Skin of body (tissue), 2 donors: ENCODE data around the gene KIF26B. TPM values are rescaled to one million over a fixed set of nuclear protein-coding genes. Genes with fewer than 3 reads are reported as not detected.
A peak's percentile ranks its signal among the peaks of the same experiment; 100 is the strongest.

Experiments
- DNase-seq: peaks from one replicate; lab custom pipeline; 2025; lab: John Stamatoyannopoulos, UW
- total RNA-seq: library from RNA; depleted of rRNA; stranded (reverse); fragments of >200 nt; gene quantifications from one replicate; pipeline ENCODE4 v1.2.3, GENCODE V29; 2014

Gene KIF26B
- total RNA-seq, 1 donor from 2014 or later = 5.8 TPM

- peak; percentile 88 for DNase-seq
Observed at GRCh38 chr1:245458234-245458633, 303.4 kb downstream of the KIF26B start.

GRCh38 chr1:245458761-245459174 lies 304.0 kb downstream of the KIF26B start:
- DNase-seq = no peak

- DNase-seq = no peak
Observed at GRCh38 chr1:245459621-245460020, 304.8 kb downstream of the KIF26B start.

- DNase-seq = no peak
Observed at GRCh38 chr1:245461681-245462080, 306.9 kb downstream of the KIF26B start.

- no peak for DNase-seq
Observed at GRCh38 chr1:245462161-245462560, 307.4 kb downstream of the KIF26B start.

- no peak for DNase-seq
Observed at GRCh38 chr1:245463392-245464165, 308.8 kb downstream of the KIF26B start.

GRCh38 chr1:245464290-245464689 lies 309.5 kb downstream of the KIF26B start:
- DNase-seq = no peak

- DNase-seq = no peak
Observed at GRCh38 chr1:245465666-245466065, 310.9 kb downstream of the KIF26B start.

- DNase-seq = no peak
Observed at GRCh38 chr1:245466261-245466660, 311.5 kb downstream of the KIF26B start.

- no peak for DNase-seq
Observed at GRCh38 chr1:245467804-245468203, 313.0 kb downstream of the KIF26B start.

GRCh38 chr1:245469006-245469405 lies 314.2 kb downstream of the KIF26B start:
- DNase-seq = no peak

GRCh38 chr1:245469734-245470133 lies 314.9 kb downstream of the KIF26B start:
- DNase-seq = no peak

GRCh38 chr1:245475126-245475525 lies 320.3 kb downstream of the KIF26B start:
- no peak for DNase-seq

- DNase-seq = no peak
Observed at GRCh38 chr1:245475961-245476516, 321.3 kb downstream of the KIF26B start.

GRCh38 chr1:245477941-245478340 lies 323.2 kb downstream of the KIF26B start:
- no peak for DNase-seq

- no peak for DNase-seq
Observed at GRCh38 chr1:245480393-245481120, 325.8 kb downstream of the KIF26B start.

GRCh38 chr1:245481261-245481660 lies 326.5 kb downstream of the KIF26B start:
- DNase-seq = no peak

GRCh38 chr1:245483247-245483646 lies 328.5 kb downstream of the KIF26B start:
- DNase-seq = no peak

- DNase-seq = no peak
Observed at GRCh38 chr1:245484176-245484575, 329.4 kb downstream of the KIF26B start.

GRCh38 chr1:245485996-245486395 lies 331.2 kb downstream of the KIF26B start:
- no peak for DNase-seq

GRCh38 chr1:245486775-245487470 lies 332.1 kb downstream of the KIF26B start:
- no peak for DNase-seq
